Activated naive CD8-positive, alpha-beta T cell treated with anti-CD3 and anti-CD28 coated beads for 36 hours (primary cell): Measurements from ENCODE around the gene TMEM109. TPM values are rescaled to one million over a fixed set of nuclear protein-coding genes. Genes with fewer than 3 reads are reported as not detected.
"Not testable (repeated sequence)": the region's sequence is repeated elsewhere in the genome, so short reads cannot be mapped to it uniquely, and the experiment has no call there.

ENCODE experiments used
- DNase-seq: peaks from one replicate; pipeline ENCODE4 v3.0.0; 2021
- H3K27ac Mint-ChIP-seq: one replicate; pipeline ENCODE4 v1.8.0; 2022; ENCODE audit warnings: mild to moderate bottlenecking, moderate library complexity, mixed read lengths
- H3K27me3 Mint-ChIP-seq: one replicate; pipeline ENCODE4 v1.8.0; 2022; ENCODE audit warnings: mild to moderate bottlenecking, mixed read lengths
- H3K36me3 Mint-ChIP-seq: one replicate; pipeline ENCODE4 v1.8.0; 2021; ENCODE audit warnings: mild to moderate bottlenecking, mixed read lengths
- H3K4me1 Mint-ChIP-seq: one replicate; pipeline ENCODE4 v1.8.0; 2021; ENCODE audit warnings: mixed read lengths
- H3K4me3 Mint-ChIP-seq: one replicate; pipeline ENCODE4 v1.8.0; 2022; ENCODE audit warnings: mild to moderate bottlenecking, moderate library complexity, mixed read lengths
- H3K9me3 Mint-ChIP-seq: one replicate; pipeline ENCODE4 v1.8.0; 2022; ENCODE audit warnings: mixed read lengths
- total RNA-seq, 2 experiments: library from RNA; stranded (reverse); gene quantifications; one replicate each; pipeline ENCODE4 v1.2.3, GENCODE V29; 2021

The TMEM109 gene
- total RNA-seq, 2 experiments from 2014 or later: 109 to 113 TPM

GRCh38 chr11:60899046-60899936, 14.7 kb upstream of the TMEM109 start:
- Mint-ChIP-seq H3K4me1 (peaks cover 12% of the 10 kb centered on the region), H3K27me3 (no peaks in the 10 kb centered on the region), H3K9me3 (no peaks in the 10 kb centered on the region), H3K27ac (peak overlapping the region; percentile 45), H3K36me3 (peaks cover 22% of the 10 kb centered on the region), H3K4me3 (no peak overlapping the region)
- DNase-seq: no peak

GRCh38 chr11:60899977-60900376, 14.0 kb upstream of the TMEM109 start:
- Mint-ChIP-seq H3K4me3 (no peak overlapping the region), H3K27ac (no peak overlapping the region), H3K4me1 (peaks cover 17% of the 10 kb centered on the region), H3K9me3 (no peaks in the 10 kb centered on the region), H3K36me3 (peaks cover 22% of the 10 kb centered on the region), H3K27me3 (no peaks in the 10 kb centered on the region)
- no peak for DNase-seq

- no peaks in the 10 kb centered on the region for H3K27me3 Mint-ChIP-seq
- H3K27ac Mint-ChIP-seq: no peak overlapping the region
- no peak overlapping the region for H3K4me3 Mint-ChIP-seq
- DNase-seq: no peak
- H3K4me1 Mint-ChIP-seq: peaks cover 21% of the 10 kb centered on the region
- peaks cover 26% of the 10 kb centered on the region for H3K36me3 Mint-ChIP-seq
- H3K9me3 Mint-ChIP-seq: no peaks in the 10 kb centered on the region
Measured at GRCh38 chr11:60900673-60901404, 13.1 kb upstream of the TMEM109 start.

- Mint-ChIP-seq H3K9me3 (no peaks in the 10 kb centered on the region), H3K4me1 (peaks cover 27% of the 10 kb centered on the region), H3K36me3 (peaks cover 25% of the 10 kb centered on the region), H3K27ac (peak overlapping the region; percentile 38), H3K4me3 (peak overlapping the region; percentile 32), H3K27me3 (no peaks in the 10 kb centered on the region)
- no peak for DNase-seq
Measured at GRCh38 chr11:60902625-60903024, 11.3 kb upstream of the TMEM109 start.

- H3K4me1 Mint-ChIP-seq: peaks cover 25% of the 10 kb centered on the region
- H3K9me3 Mint-ChIP-seq: peaks cover 5% of the 10 kb centered on the region
- DNase-seq: no peak
- peaks cover 20% of the 10 kb centered on the region for H3K36me3 Mint-ChIP-seq
- H3K27ac Mint-ChIP-seq: peak overlapping the region; percentile 93
- peak overlapping the region; percentile 92 for H3K4me3 Mint-ChIP-seq
- H3K27me3 Mint-ChIP-seq: no peaks in the 10 kb centered on the region
Measured at GRCh38 chr11:60905047-60905446, 8.9 kb upstream of the TMEM109 start.

GRCh38 chr11:60905551-60906113, 8.3 kb upstream of the TMEM109 start:
- DNase-seq: no peak
- peaks cover 20% of the 10 kb centered on the region for H3K36me3 Mint-ChIP-seq
- H3K4me3 Mint-ChIP-seq: peak overlapping the region; percentile 92
- peaks cover 31% of the 10 kb centered on the region for H3K4me1 Mint-ChIP-seq
- no peaks in the 10 kb centered on the region for H3K27me3 Mint-ChIP-seq
- peak overlapping the region; percentile 93 for H3K27ac Mint-ChIP-seq
- H3K9me3 Mint-ChIP-seq: peaks cover 5% of the 10 kb centered on the region

GRCh38 chr11:60906132-60906972, 7.6 kb upstream of the TMEM109 start, which contains the start of gene PRPF19:
Gene PRPF19, minus strand, starts transcription at chr11:60906585. Its CDS starts 203 bp downstream, at chr11:60906382.
- H3K4me1 Mint-ChIP-seq: peaks cover 37% of the 10 kb centered on the region
- H3K36me3 Mint-ChIP-seq: peaks cover 19% of the 10 kb centered on the region
- no peaks in the 10 kb centered on the region for H3K27me3 Mint-ChIP-seq
- peaks cover 5% of the 10 kb centered on the region for H3K9me3 Mint-ChIP-seq
- peak within 1 kb of the TSS; percentile 92 for H3K4me3 Mint-ChIP-seq
- peak; percentile 99 for DNase-seq
- H3K27ac Mint-ChIP-seq: peak within 1 kb of the TSS; percentile 93

GRCh38 chr11:60908803-60909202, 5.2 kb upstream of the TMEM109 start:
- Mint-ChIP-seq H3K27ac (no peak overlapping the region), H3K27me3 (no peaks in the 10 kb centered on the region), H3K36me3 (peaks cover 13% of the 10 kb centered on the region), H3K9me3 (peaks cover 5% of the 10 kb centered on the region), H3K4me3 (no peak overlapping the region), H3K4me1 (peaks cover 56% of the 10 kb centered on the region)
- no peak for DNase-seq

GRCh38 chr11:60909680-60910280, 4.2 kb upstream of the TMEM109 start:
- DNase-seq, H3K36me3 Mint-ChIP-seq, H3K9me3 Mint-ChIP-seq, H3K4me3 Mint-ChIP-seq, H3K27me3 Mint-ChIP-seq: not testable (repeated sequence)
- Mint-ChIP-seq H3K27ac (peak overlapping the region; percentile 59), H3K4me1 (peaks cover 48% of the 10 kb centered on the region)

- H3K9me3 Mint-ChIP-seq: peaks cover 5% of the 10 kb centered on the region
- peak overlapping the region; percentile 59 for H3K27ac Mint-ChIP-seq
Measured at GRCh38 chr11:60910281-60910687, 3.7 kb upstream of the TMEM109 start.

GRCh38 chr11:60910711-60911380, 3.1 kb upstream of the TMEM109 start:
- no peak for DNase-seq
- H3K36me3 Mint-ChIP-seq: peaks cover 2% of the 10 kb centered on the region
- peaks cover 49% of the 10 kb centered on the region for H3K4me1 Mint-ChIP-seq
- H3K27ac Mint-ChIP-seq: peak overlapping the region; percentile 71
- H3K27me3 Mint-ChIP-seq: no peaks in the 10 kb centered on the region
- H3K4me3 Mint-ChIP-seq: no peak overlapping the region
- peaks cover 5% of the 10 kb centered on the region for H3K9me3 Mint-ChIP-seq

More at GRCh38 chr11:60910281-60910687, 3.7 kb upstream of the TMEM109 start:
- H3K27me3 Mint-ChIP-seq: no peaks in the 10 kb centered on the region
- H3K4me3 Mint-ChIP-seq: no peak overlapping the region
- no peak for DNase-seq
- H3K36me3 Mint-ChIP-seq: peaks cover 4% of the 10 kb centered on the region
- H3K4me1 Mint-ChIP-seq: peaks cover 46% of the 10 kb centered on the region

GRCh38 chr11:60912223-60912850, 1.6 kb upstream of the TMEM109 start:
- Mint-ChIP-seq H3K9me3 (peaks cover 5% of the 10 kb centered on the region), H3K4me1 (peaks cover 50% of the 10 kb centered on the region), H3K27me3 (no peaks in the 10 kb centered on the region), H3K27ac (peak overlapping the region; percentile 93), H3K4me3 (peak overlapping the region; percentile 15), H3K36me3 (peaks cover 7% of the 10 kb centered on the region)
- DNase-seq: no peak

GRCh38 chr11:60912851-60913528, 968 bp upstream of the TMEM109 start:
- peaks cover 5% of the 10 kb centered on the region for H3K9me3 Mint-ChIP-seq
- peaks cover 10% of the 10 kb centered on the region for H3K36me3 Mint-ChIP-seq
- peaks cover 50% of the 10 kb centered on the region for H3K4me1 Mint-ChIP-seq
- peak overlapping the region; percentile 93 for H3K27ac Mint-ChIP-seq
- no peaks in the 10 kb centered on the region for H3K27me3 Mint-ChIP-seq
- no peak for DNase-seq
- peak overlapping the region; percentile 91 for H3K4me3 Mint-ChIP-seq
